Measurements from ENCODE around the gene MEPCE.

The MEPCE gene

GRCh38 chr7:100483090-100483721 lies 53.6 kb downstream of the MEPCE start:
- peak; percentile 93 for TF ChIP-seq CTCF (IDR thresholded peaks at IDR 0.05; ENCODE audit: extremely low read depth, missing control alignments)
- DNase-seq (ENCODE audit: low spot score), result peak; percentile 95

Measured in GM20000 (cell line).